ENCODE results near the gene ZNF132.

DNA sequence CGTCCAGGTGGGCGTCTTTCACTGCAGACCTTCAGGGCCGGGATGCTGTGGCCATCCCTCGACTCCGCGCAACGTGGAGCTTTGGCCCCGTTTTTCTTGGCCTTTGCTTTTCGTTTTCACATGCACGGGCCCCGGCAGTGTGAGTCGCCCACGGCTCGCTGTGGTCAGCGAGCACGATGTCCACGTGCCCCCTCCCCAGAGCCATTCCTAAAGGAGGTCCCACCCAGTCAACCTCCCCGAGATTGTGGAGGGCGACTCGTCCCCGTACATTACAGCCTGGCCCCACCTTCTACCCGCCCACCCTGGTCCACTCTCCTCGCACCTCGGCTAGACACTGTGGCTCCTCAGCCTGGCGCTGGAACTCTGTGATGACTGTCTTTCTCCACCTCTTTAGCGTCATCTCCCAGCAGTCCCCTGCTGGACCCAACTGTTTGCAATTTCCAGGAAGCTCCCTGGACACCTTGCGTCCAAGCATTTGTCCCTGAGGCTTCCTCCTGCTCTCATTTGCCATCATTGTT lies 36.6 kb upstream of the ZNF132 start:
- TF ChIP-seq, protein P1, sequence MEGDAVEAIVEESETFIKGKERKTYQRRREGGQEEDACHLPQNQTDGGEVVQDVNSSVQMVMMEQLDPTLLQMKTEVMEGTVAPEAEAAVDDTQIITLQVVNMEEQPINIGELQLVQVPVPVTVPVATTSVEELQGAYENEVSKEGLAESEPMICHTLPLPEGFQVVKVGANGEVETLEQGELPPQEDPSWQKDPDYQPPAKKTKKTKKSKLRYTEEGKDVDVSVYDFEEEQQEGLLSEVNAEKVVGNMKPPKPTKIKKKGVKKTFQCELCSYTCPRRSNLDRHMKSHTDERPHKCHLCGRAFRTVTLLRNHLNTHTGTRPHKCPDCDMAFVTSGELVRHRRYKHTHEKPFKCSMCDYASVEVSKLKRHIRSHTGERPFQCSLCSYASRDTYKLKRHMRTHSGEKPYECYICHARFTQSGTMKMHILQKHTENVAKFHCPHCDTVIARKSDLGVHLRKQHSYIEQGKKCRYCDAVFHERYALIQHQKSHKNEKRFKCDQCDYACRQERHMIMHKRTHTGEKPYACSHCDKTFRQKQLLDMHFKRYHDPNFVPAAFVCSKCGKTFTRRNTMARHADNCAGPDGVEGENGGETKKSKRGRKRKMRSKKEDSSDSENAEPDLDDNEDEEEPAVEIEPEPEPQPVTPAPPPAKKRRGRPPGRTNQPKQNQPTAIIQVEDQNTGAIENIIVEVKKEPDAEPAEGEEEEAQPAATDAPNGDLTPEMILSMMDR (IDR thresholded peaks at IDR 0.05): no peak
- no peak for TF ChIP-seq POLR2AphosphoS5 (IDR thresholded peaks at IDR 0.05)
- TF ChIP-seq POLR2A (IDR thresholded peaks at IDR 0.05): no peak
